Measurements from ENCODE around the gene ARID3A. TPM values are rescaled to one million over a fixed set of nuclear protein-coding genes. Genes with fewer than 3 reads are reported as not detected.
A peak's percentile ranks its signal among the peaks of the same experiment; 100 is the strongest.

ARID3A gene
- total and polyA plus RNA-seq, 8 donors = 20.6 to 35.7 (median 23.6) TPM

GRCh38 chr19:964761-965694 lies 39.2 kb downstream of the ARID3A start:
- Histone ChIP-seq H3K27me3 (no peaks in the 10 kb centered on the region), H3K27ac (no peak overlapping the region), H3K36me3 (peaks cover 0 to 79% of the 10 kb centered on the region in 2 donors), H3K4me1 (no peaks in the 10 kb centered on the region), H3K4me3 (no peak overlapping the region), H3K9me3 (peaks cover 0 to under 1% of the 10 kb centered on the region in 2 donors)
- DNase-seq (peak in 1 of 4 donors; percentile 51), ATAC-seq (no peak)
- TF ChIP-seq CTCF (IDR thresholded peaks at IDR 0.05) = no peak
- intact Hi-C loops (cut with DNase I) = no loop called here

- no peaks in the 10 kb centered on the region for H3K4me1 ChIP-seq
- H3K27me3 ChIP-seq = no peaks in the 10 kb centered on the region
- H3K4me3 ChIP-seq = no peak overlapping the region
- no peak for ATAC-seq
- peaks cover 0 to 15% of the 10 kb centered on the region in 2 donors for H3K9me3 ChIP-seq
- DNase-seq = peak in 1 of 4 donors; percentile 60
- no peak for TF ChIP-seq CTCF (IDR thresholded peaks at IDR 0.05)
- peaks cover 0 to 79% of the 10 kb centered on the region in 2 donors for H3K36me3 ChIP-seq
- intact Hi-C loops (cut with DNase I) = no loop called here
- no peak overlapping the region for H3K27ac ChIP-seq
These were observed 40.8 kb downstream of the ARID3A start for GRCh38 chr19:966485-967088.

DNA sequence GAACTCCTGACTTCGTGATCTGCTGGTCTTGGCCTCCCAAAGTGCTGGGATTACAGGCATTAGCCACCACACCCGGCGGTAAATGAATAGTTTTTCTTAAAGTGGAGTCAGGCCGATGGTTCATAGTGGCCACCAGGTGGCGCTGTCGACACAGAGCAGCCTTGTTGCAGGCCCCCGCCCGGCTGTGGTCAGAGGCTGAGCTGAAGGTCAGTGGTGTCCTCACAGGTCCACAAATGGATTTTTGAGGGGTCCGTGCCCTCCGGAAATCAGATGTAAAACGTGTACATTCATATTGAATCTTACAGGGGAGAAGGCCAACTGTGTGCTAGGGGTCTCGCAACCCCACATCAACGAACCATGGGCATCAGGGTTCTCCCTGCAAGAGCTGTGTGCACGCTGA lies 44.9 kb downstream of the ARID3A start:
- peak; percentile 35 to 40 for TF ChIP-seq CTCF (IDR thresholded peaks at IDR 0.05)
- H3K27ac ChIP-seq = no peak overlapping the region
- no peaks in the 10 kb centered on the region for H3K4me1 ChIP-seq
- peaks cover 0 to 15% of the 10 kb centered on the region in 2 donors for H3K9me3 ChIP-seq
- no peak for DNase-seq
- peaks cover 0 to 80% of the 10 kb centered on the region in 2 donors for H3K36me3 ChIP-seq
- no peak for ATAC-seq
- no peaks in the 10 kb centered on the region for H3K27me3 ChIP-seq
- H3K4me3 ChIP-seq = no peak overlapping the region
- intact Hi-C loops (cut with DNase I) = no loop called here

- H3K9me3 ChIP-seq = peaks cover 0 to 15% of the 10 kb centered on the region in 2 donors
- ATAC-seq = no peak
- peaks cover 0 to 68% of the 10 kb centered on the region in 2 donors for H3K36me3 ChIP-seq
- no peak for DNase-seq
- no peak overlapping the region for H3K4me3 ChIP-seq
- H3K27me3 ChIP-seq = no peaks in the 10 kb centered on the region
- intact Hi-C loops (cut with DNase I) = no loop called here
- no peaks in the 10 kb centered on the region for H3K4me1 ChIP-seq
- no peak for TF ChIP-seq CTCF (IDR thresholded peaks at IDR 0.05)
- H3K27ac ChIP-seq = no peak overlapping the region
These were observed 46.0 kb downstream of the ARID3A start for GRCh38 chr19:971795-972194.

GRCh38 chr19:972281-972680 lies 46.4 kb downstream of the ARID3A start:
- ATAC-seq (no peak), DNase-seq (no peak)
- H3K4me1 ChIP-seq = no peaks in the 10 kb centered on the region
- no peaks in the 10 kb centered on the region for H3K27me3 ChIP-seq
- H3K36me3 ChIP-seq = peaks cover 0 to 64% of the 10 kb centered on the region in 2 donors
- H3K27ac ChIP-seq = no peak overlapping the region
- intact Hi-C loops (cut with DNase I) = no loop called here
- no peak for TF ChIP-seq CTCF (IDR thresholded peaks at IDR 0.05)
- peaks cover 0 to 15% of the 10 kb centered on the region in 2 donors for H3K9me3 ChIP-seq
- no peak overlapping the region for H3K4me3 ChIP-seq

Data from left lung (tissue), 10 donors.